Measurements from ENCODE around the gene AHNAK. TPM values are rescaled to one million over a fixed set of nuclear protein-coding genes. Genes with fewer than 3 reads are reported as not detected.
"Not testable (repeated sequence)": the region's sequence is repeated elsewhere in the genome, so short reads cannot be mapped to it uniquely, and the experiment has no call there.

AHNAK gene
- total RNA-seq, 1 donor from 2014 or later: 296 TPM

- H3K4me3 ChIP-seq (ENCODE audit: low read depth, low read length): no peak overlapping the region
- TF ChIP-seq CTCF (conservative IDR thresholded peaks at IDR 0.05; ENCODE audit: low read depth, low read length): no peak
- no peak for DNase-seq (ENCODE audit: low read depth)
These were observed 94.3 kb downstream of the AHNAK start for GRCh38 chr11:62452261-62452660.

GRCh38 chr11:62451241-62451621 is 95.4 kb downstream of the AHNAK start:
- no peak for DNase-seq (ENCODE audit: low read depth)
- no peak overlapping the region for H3K4me3 ChIP-seq (ENCODE audit: low read depth, low read length)
- no peak for TF ChIP-seq CTCF (conservative IDR thresholded peaks at IDR 0.05; ENCODE audit: low read depth, low read length)

GRCh38 chr11:62450543-62451240 is 95.9 kb downstream of the AHNAK start:
- DNase-seq (ENCODE audit: low read depth): no peak
- TF ChIP-seq CTCF (conservative IDR thresholded peaks at IDR 0.05; ENCODE audit: low read depth, low read length): no peak
- no peak overlapping the region for H3K4me3 ChIP-seq (ENCODE audit: low read depth, low read length)

GRCh38 chr11:62449912-62450311 is 96.7 kb downstream of the AHNAK start:
- not testable (repeated sequence) for H3K4me3 ChIP-seq (ENCODE audit: low read depth, low read length); DNase-seq (ENCODE audit: low read depth)

GRCh38 chr11:62449451-62449851 is 97.2 kb downstream of the AHNAK start:
- H3K4me3 ChIP-seq (ENCODE audit: low read depth, low read length): no peak overlapping the region
- DNase-seq (ENCODE audit: low read depth): no peak
- no peak for TF ChIP-seq CTCF (conservative IDR thresholded peaks at IDR 0.05; ENCODE audit: low read depth, low read length)

GRCh38 chr11:62446091-62446490 is 100.5 kb downstream of the AHNAK start:
- H3K4me3 ChIP-seq (ENCODE audit: low read depth, low read length): no peak overlapping the region
- no peak for DNase-seq (ENCODE audit: low read depth)
- no peak for TF ChIP-seq CTCF (conservative IDR thresholded peaks at IDR 0.05; ENCODE audit: low read depth, low read length)

- no peak for TF ChIP-seq CTCF (conservative IDR thresholded peaks at IDR 0.05; ENCODE audit: low read depth, low read length)
- no peak for DNase-seq (ENCODE audit: low read depth)
- no peak overlapping the region for H3K4me3 ChIP-seq (ENCODE audit: low read depth, low read length)
These were observed 101.3 kb downstream of the AHNAK start for GRCh38 chr11:62445314-62445740.
